IMR-90 (cell line): Measurements from ENCODE around the gene DPPA2. TPM values are rescaled to one million over a fixed set of nuclear protein-coding genes. Genes with fewer than 3 reads are reported as not detected.

ENCODE experiments used
- ATAC-seq: fragments of 200-7000 bp; cut with Tn5 transposase; 2 replicates; pipeline ENCODE4 v1.9.1; 2020; ENCODE audit warnings: low read depth, mild to moderate bottlenecking, moderate library complexity
- BruUV-seq: library from RNA; stranded (reverse); fragments of 400-500 nt; replicated peaks from 2 replicates; lab custom pipeline; 2021; lab: Mats Ljungman, UMichigan
- CTCF ChIA-PET: fragments of 300-600 bp; formaldehyde crosslinking; extraction: SDS; loops from one replicate; lab custom pipeline; 2021; ENCODE audit warnings: antibody characterized with exemption; lab: Yijun Ruan, JAX
- POLR2A ChIA-PET: fragments of 300-600 bp; sonication (Branson Sonifier 250); formaldehyde crosslinking; loops from one replicate; lab custom pipeline; 2022; ENCODE audit warnings: antibody characterized with exemption; ENCODE audit not compliant: unreplicated experiment; lab: Charles Lee
- DNase-seq: peaks from one replicate; pipeline ENCODE4 v3.0.0; 2013
- H2AFZ ChIP-seq: replicated peaks from 2 replicates; pipeline ENCODE3; 2013; ENCODE audit warnings: low read length, mild to moderate bottlenecking; ENCODE audit not compliant: poor library complexity
- H2AK5ac ChIP-seq: 2 replicates; pipeline ENCODE4 v1.6.1; 2013; ENCODE audit warnings: low read depth, low read length, inconsistent platforms
- H2AK9ac ChIP-seq: replicated peaks from 2 replicates; pipeline ENCODE3; 2013; ENCODE audit warnings: mild to moderate bottlenecking, low read depth, low read length, moderate library complexity; ENCODE audit not compliant: poor library complexity
- H2BK120ac ChIP-seq: 2 replicates; pipeline ENCODE4 v1.6.1; 2013; ENCODE audit warnings: low read depth, low read length, inconsistent platforms
- H2BK15ac ChIP-seq: 3 replicates; pipeline ENCODE4 v1.6.1; 2013; ENCODE audit warnings: low read depth, low read length, inconsistent platforms
- H2BK20ac ChIP-seq: 2 replicates; pipeline ENCODE4 v1.6.1; 2013; ENCODE audit warnings: low read depth, mild to moderate bottlenecking, inconsistent platforms, low read length, moderate library complexity
- H2BK5ac ChIP-seq: 2 replicates; pipeline ENCODE4 v1.6.1; 2013; ENCODE audit warnings: mild to moderate bottlenecking, low read depth, low read length, inconsistent platforms; ENCODE audit not compliant: poor library complexity, severe bottlenecking
- H3K14ac ChIP-seq: replicated peaks from 2 replicates; pipeline ENCODE4 v1.6.1; 2013; ENCODE audit warnings: low read depth, low read length, inconsistent platforms
- H3K18ac ChIP-seq: 2 replicates; pipeline ENCODE4 v1.6.1; 2013; ENCODE audit warnings: low read depth, low read length, control low read depth
- H3K23ac ChIP-seq: 2 replicates; pipeline ENCODE4 v1.6.1; 2013; ENCODE audit warnings: low read depth, low read length, inconsistent platforms
- H3K27ac ChIP-seq: 2 replicates; pipeline ENCODE4 v1.5.1; 2013; ENCODE audit warnings: mild to moderate bottlenecking, control low read depth, low read length; ENCODE audit not compliant: insufficient read depth
- H3K27me3 ChIP-seq: 2 replicates; pipeline ENCODE4 v1.6.1; 2013; ENCODE audit warnings: low read length; ENCODE audit not compliant: control insufficient read depth, insufficient read depth
- H3K36me3 ChIP-seq: 2 replicates; pipeline ENCODE4 v1.6.1; 2013; ENCODE audit warnings: low read length, mixed read lengths; ENCODE audit not compliant: control insufficient read depth, insufficient read depth
- H3K4ac ChIP-seq: 2 replicates; pipeline ENCODE4 v1.6.1; 2013; ENCODE audit warnings: low read depth, low read length, inconsistent platforms
- H3K4me1 ChIP-seq: 2 replicates; pipeline ENCODE4 v1.6.1; 2013; ENCODE audit warnings: low read length, mixed read lengths; ENCODE audit not compliant: control insufficient read depth, insufficient read depth
- H3K4me2 ChIP-seq: 2 replicates; pipeline ENCODE4 v1.6.1; 2013; ENCODE audit warnings: low read depth, mild to moderate bottlenecking, control low read depth, low read length, moderate library complexity
- H3K4me3 ChIP-seq: 2 replicates; pipeline ENCODE4 v1.5.1; 2013; ENCODE audit warnings: low read depth, mild to moderate bottlenecking, control low read depth, low read length, moderate library complexity; ENCODE audit not compliant: insufficient read depth
- H3K56ac ChIP-seq: 2 replicates; pipeline ENCODE4 v1.6.1; 2013; ENCODE audit warnings: low read length, inconsistent platforms; ENCODE audit not compliant: insufficient read depth; ENCODE audit errors: extremely low read depth
- H3K79me1 ChIP-seq, 2 experiments: 2 replicates each; pipeline ENCODE4 v1.6.1; 2013; ENCODE audit warnings: low read length in 2 of 2, inconsistent platforms in 1 of 2, low read depth in 1 of 2
- H3K9ac ChIP-seq: 2 replicates; pipeline ENCODE4 v1.6.1; 2013; ENCODE audit warnings: low read depth, low read length, control low read depth
- H3K9me1 ChIP-seq: 2 replicates; pipeline ENCODE4 v1.6.1; 2013; ENCODE audit warnings: low read length, inconsistent platforms; ENCODE audit not compliant: insufficient read depth
- H3K9me3 ChIP-seq: 2 replicates; pipeline ENCODE4 v1.6.1; 2013; ENCODE audit warnings: low read length; ENCODE audit not compliant: control insufficient read depth, insufficient read depth
- H4K20me1 ChIP-seq: 2 replicates; pipeline ENCODE4 v1.6.1; 2013; ENCODE audit warnings: low read length, inconsistent platforms; ENCODE audit not compliant: insufficient read depth
- H4K5ac ChIP-seq: 2 replicates; pipeline ENCODE4 v1.6.1; 2013; ENCODE audit warnings: mild to moderate bottlenecking, low read depth, low read length, control low read depth
- H4K8ac ChIP-seq, 2 experiments: 2 replicates each; pipeline ENCODE4 v1.6.1; 2013; ENCODE audit warnings: low read depth in 2 of 2, low read length in 2 of 2, control low read depth in 1 of 2, inconsistent platforms in 1 of 2
- H4K91ac ChIP-seq: 2 replicates; pipeline ENCODE4 v1.6.1; 2013; ENCODE audit warnings: low read depth, low read length, inconsistent platforms; ENCODE audit not compliant: insufficient read depth
- BHLHE40 ChIP-seq: fragments of 150-350 bp; IDR thresholded peaks from 2 replicates; pipeline ENCODE4 v1.6.1; 2016; ENCODE audit warnings: mild to moderate bottlenecking, low read depth, low read length
- CEBPB ChIP-seq: IDR thresholded peaks from 2 replicates; pipeline ENCODE4 v1.6.1; 2012; ENCODE audit warnings: low read depth, low read length, improper control_type of control experiment
- CHD1 ChIP-seq: IDR thresholded peaks from 2 replicates; pipeline ENCODE4 v1.6.1; 2012; ENCODE audit warnings: low read depth, low read length, improper control_type of control experiment
- CTCF ChIP-seq: conservative IDR thresholded peaks from 2 replicates; pipeline ENCODE4 v1.5.1; 2012; ENCODE audit warnings: mild to moderate bottlenecking, low read depth, low read length, improper control_type of control experiment
- ELK1 ChIP-seq: fragments of 150-350 bp; IDR thresholded peaks from 2 replicates; pipeline ENCODE4 v1.6.1; 2016; ENCODE audit warnings: low read depth, mild to moderate bottlenecking, low read length, moderate library complexity, borderline replicate concordance
- FOS ChIP-seq: fragments of 150-350 bp; IDR thresholded peaks from 2 replicates; pipeline ENCODE4 v1.6.1; 2016; ENCODE audit warnings: low read depth, low read length
- MAFK ChIP-seq: IDR thresholded peaks from 2 replicates; pipeline ENCODE4 v1.6.1; 2012; ENCODE audit warnings: low read depth, low read length, improper control_type of control experiment
- MAZ ChIP-seq: IDR thresholded peaks from 2 replicates; pipeline ENCODE4 v1.6.1; 2012; ENCODE audit warnings: low read depth, mild to moderate bottlenecking, low read length, improper control_type of control experiment, moderate library complexity, borderline replicate concordance
- MXI1 ChIP-seq: IDR thresholded peaks from 2 replicates; pipeline ENCODE4 v1.6.1; 2012; ENCODE audit warnings: low read depth, mild to moderate bottlenecking, low read length, moderate library complexity, borderline replicate concordance
- NFE2L2 ChIP-seq: fragments of 150-350 bp; IDR thresholded peaks from 2 replicates; pipeline ENCODE4 v1.6.1; 2016; ENCODE audit warnings: low read depth, mild to moderate bottlenecking, low read length
- POLR2A ChIP-seq: IDR thresholded peaks from 2 replicates; pipeline ENCODE4 v1.6.1; 2012; ENCODE audit warnings: mild to moderate bottlenecking, low read depth, low read length
- RAD21 ChIP-seq: IDR thresholded peaks from 2 replicates; pipeline ENCODE4 v1.6.1; 2012; ENCODE audit warnings: low read length, improper control_type of control experiment
- RCOR1 ChIP-seq: IDR thresholded peaks from 2 replicates; pipeline ENCODE4 v1.6.1; 2012; ENCODE audit warnings: mild to moderate bottlenecking, low read length, improper control_type of control experiment; ENCODE audit not compliant: insufficient replicate concordance
- RFX5 ChIP-seq: IDR thresholded peaks from 2 replicates; pipeline ENCODE4 v1.8.0; 2012; ENCODE audit warnings: low read depth, mild to moderate bottlenecking, low read length, moderate library complexity
- SMC3 ChIP-seq: fragments of 150-350 bp; IDR thresholded peaks from 2 replicates; pipeline ENCODE4 v1.6.1; 2016; ENCODE audit warnings: low read depth, mild to moderate bottlenecking, antibody characterized with exemption, low read length, moderate library complexity
- USF2 ChIP-seq: fragments of 150-350 bp; IDR thresholded peaks from 2 replicates; pipeline ENCODE4 v1.6.1; 2017; ENCODE audit warnings: mild to moderate bottlenecking, antibody characterized with exemption, low read length, low read depth
- dilution Hi-C: fragments of 300-500 bp; cut with HindIII; formaldehyde crosslinking; loops from one replicate; pipeline ENCODE4 v1.14.3; 2018; ENCODE audit warnings: low sequenced_read_pairs; ENCODE audit not compliant: unreplicated experiment
- in situ Hi-C: fragments of 300-500 bp; cut with MboI; formaldehyde crosslinking; loops from 3 replicates; pipeline ENCODE4 v1.14.3; 2019; ENCODE audit warnings: low sequenced_read_pairs, inconsistent platforms, mixed read lengths
- intact Hi-C: fragments of 100-400 bp; cut with micrococcal nuclease; formaldehyde crosslinking; loops from 2 replicates; pipeline ENCODE4 v1.10.0; 2022
- polyA plus RNA-seq, 3 experiments: library from polyadenylated mRNA; depleted of rRNA; stranded (reverse); fragments of >200 nt; gene quantifications; 2 replicates each; pipeline ENCODE4 v1.2.3, GENCODE V29; 2012; ENCODE audit warnings: low replicate concordance in 1 of 3
- total RNA-seq: library from RNA; depleted of rRNA; stranded (reverse); fragments of >200 nt; gene quantifications from 2 replicates; pipeline ENCODE4 v1.2.3, GENCODE V29; 2012

DPPA2 gene
- total and polyA plus RNA-seq, 2 of the 4 experiments (the other 2 are of a cell fraction), result not detected

- Histone ChIP-seq H2BK20ac (no peak overlapping the region), H4K91ac (no peak overlapping the region), H3K4ac (no peak overlapping the region), H3K56ac (no peak overlapping the region), H3K18ac (no peak overlapping the region), H3K36me3 (no peaks in the 10 kb centered on the region), H3K9me3 (peaks cover 4% of the 10 kb centered on the region), H3K4me2 (no peak overlapping the region), H2BK5ac (no peak overlapping the region), H3K23ac (no peak overlapping the region), H2BK120ac (no peak overlapping the region), H3K14ac (no peak overlapping the region), H2BK15ac (no peak overlapping the region), H3K4me3 (no peak overlapping the region), H3K9me1 (no peaks in the 10 kb centered on the region), H3K27me3 (no peaks in the 10 kb centered on the region), H3K27ac (no peak overlapping the region), H2AFZ (no peak overlapping the region), H2AK5ac (no peak overlapping the region), H2AK9ac (no peak overlapping the region), H3K4me1 (no peaks in the 10 kb centered on the region), H3K9ac (no peak overlapping the region), H4K20me1 (no peaks in the 10 kb centered on the region), H4K5ac (no peak overlapping the region), H4K8ac (no peak overlapping the region), H3K79me1 (no peaks in the 10 kb centered on the region)
- POLR2A ChIA-PET, result no interaction called here
- in situ Hi-C loops (no loop called here), dilution Hi-C loops (no loop called here), intact Hi-C loops (no loop called here)
- no peak for DNase-seq
- no peak for ATAC-seq
- CTCF ChIA-PET, result no interaction called here
- TF ChIP-seq FOS (no peak), MAZ (no peak), CTCF (no peak), CHD1 (no peak), USF2 (no peak), POLR2A (no peak), NFE2L2 (no peak), CEBPB (no peak), RCOR1 (no peak), SMC3 (no peak), MXI1 (no peak), RAD21 (no peak), RFX5 (no peak), ELK1 (no peak), BHLHE40 (no peak), MAFK (no peak)
- no TSS peak for BruUV-seq
Measured at GRCh38 chr3:109363634-109364033, 47.3 kb upstream of the DPPA2 start.
